Stomach (tissue), 9 donors: ENCODE data around the gene PCDH15. TPM values are rescaled to one million over a fixed set of nuclear protein-coding genes. Genes with fewer than 3 reads are reported as not detected.

Experiments used
- DNase-seq, 2 donors: peaks; one replicate each; pipeline versions ENCODE4 v3.0.0 to v3.0.0-alpha.2; 2013 to 2019
- H3K27ac ChIP-seq, 5 donors: fragments of 200-600 bp in 4 of 5; sonication (generic) in 4 of 5; one replicate each; pipeline ENCODE4 v1.5.1; 2013 to 2019; ENCODE audit warnings: mild to moderate bottlenecking in 1 of 5, moderate library complexity in 1 of 5
- H3K27me3 ChIP-seq, 3 donors: fragments of 200-600 bp; sonication (generic); one replicate each; pipeline ENCODE4 v1.5.1; 2017 to 2019; ENCODE audit warnings: mixed run types in 1 of 3
- H3K36me3 ChIP-seq, 4 donors: fragments of 200-600 bp; sonication (generic); 1 replicate in 3 of 4; 2 replicates in 1 of 4; pipeline ENCODE4 v1.5.1; 2016 to 2019
- H3K4me1 ChIP-seq, 4 donors: fragments of 200-600 bp; sonication (generic); one replicate each; pipeline ENCODE4 v1.5.1; 2016 to 2019
- H3K4me3 ChIP-seq, 4 donors: fragments of 200-600 bp; sonication (generic) in 3 of 4; one replicate each; pipeline ENCODE4 v1.5.1; 2016 to 2019; ENCODE audit warnings: mild to moderate bottlenecking in 1 of 4
- H3K9me3 ChIP-seq, 4 donors: fragments of 200-600 bp; sonication (generic); one replicate each; pipeline ENCODE4 v1.5.1; 2016 to 2019
- CTCF ChIP-seq, 7 experiments: fragments of 450-650 bp in 4 of 7; fragments of 200-600 bp in 3 of 7; sonication (generic) in 3 of 7; IDR thresholded peaks; one replicate each; pipeline ENCODE4 v1.5.1; 2016 to 2019; ENCODE audit warnings: antibody characterized with exemption in 7 of 7, control low read depth in 2 of 7, mild to moderate bottlenecking in 1 of 7
- EP300 ChIP-seq: sonication (generic); formaldehyde crosslinking; IDR thresholded peaks from one replicate; pipeline ENCODE4 v1.6.1; 2017; ENCODE audit warnings: antibody characterized with exemption
- POLR2A ChIP-seq, 4 donors: fragments of 450-650 bp; IDR thresholded peaks; one replicate each; pipeline ENCODE4 v1.6.1; 2016; ENCODE audit warnings: antibody characterized with exemption in 4 of 4, control low read depth in 2 of 4, mild to moderate bottlenecking in 1 of 4, moderate library complexity in 1 of 4
- POLR2AphosphoS5 ChIP-seq, 3 donors: sonication (generic); formaldehyde crosslinking; IDR thresholded peaks; one replicate each; pipeline ENCODE4 v1.6.1; 2016; ENCODE audit warnings: antibody characterized with exemption in 3 of 3
- WGBS, 5 donors: extraction: QIAGEN DNeasy Blood & Tissue Kit in 3 of 5; methylation state at CpG; one replicate each; pipeline versions ENCODE4 v1.1.5 to v1.1.7; 2013 to 2018; 5-methylcytosine and 5-hydroxymethylcytosine counted together
- intact Hi-C: fragments of 100-400 bp; cut with DNase I; formaldehyde crosslinking; loops from one replicate; pipeline ENCODE4 v1.15.1; 2023; ENCODE audit warnings: low total_unique reads
- polyA plus RNA-seq, 3 donors: library from polyadenylated mRNA; stranded (reverse); fragments of 200-250 nt; gene quantifications; one replicate each; pipeline ENCODE4 v1.2.3, GENCODE V29; 2013
- total RNA-seq, 5 donors: library from RNA; depleted of rRNA; stranded (reverse); fragments of >200 nt; gene quantifications; one replicate each; pipeline versions ENCODE4 v1.1.0 to v1.2.3, GENCODE V29; 2014 to 2016
- donor health status: healthy with polysubstance abuse.
- donor health status: Bipolar disorder and iron deficiency.
- donor health status: healthy.

The PCDH15 gene
- total and polyA plus RNA-seq, 8 donors, result 3.7 TPM; not detected in 7

DNA sequence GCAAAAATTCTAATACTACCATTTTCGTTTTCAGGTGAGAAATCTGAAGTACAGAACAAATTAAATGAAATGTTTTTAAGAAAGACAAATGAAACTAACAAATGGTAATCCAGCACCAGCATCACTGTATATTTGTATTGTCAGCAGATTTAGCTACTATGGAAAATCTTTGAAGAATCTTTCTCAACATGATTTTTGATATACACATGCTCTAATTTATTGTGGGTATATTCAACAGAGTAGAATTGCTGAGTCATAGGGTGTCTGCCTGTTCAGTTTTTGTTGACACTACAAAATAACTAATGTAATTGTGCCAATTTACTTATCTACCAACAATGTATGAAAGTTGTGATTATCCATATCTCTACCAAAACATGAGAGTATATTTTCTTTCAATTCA, 437.6 kb downstream of the PCDH15 start:
- DNase-seq, result no peak
- peaks cover 0 to 4% (median 0%) of the 10 kb centered on the region in 4 donors for H3K9me3 ChIP-seq
- H3K27me3 ChIP-seq, result no peaks in the 10 kb centered on the region
- TF ChIP-seq POLR2AphosphoS5 (IDR thresholded peaks at IDR 0.05) (no peak), CTCF (IDR thresholded peaks at IDR 0.05) (no peak), EP300 (no peak), POLR2A (IDR thresholded peaks at IDR 0.05) (no peak)
- H3K4me1 ChIP-seq, result no peaks in the 10 kb centered on the region
- H3K4me3 ChIP-seq, result no peak overlapping the region
- intact Hi-C loops, result no loop called here
- no peaks in the 10 kb centered on the region for H3K36me3 ChIP-seq
- no peak overlapping the region for H3K27ac ChIP-seq
- WGBS, 5 donors, result 45 to 70% (median 49%) methylated on average over 1 of the region's 1 CpG

DNA sequence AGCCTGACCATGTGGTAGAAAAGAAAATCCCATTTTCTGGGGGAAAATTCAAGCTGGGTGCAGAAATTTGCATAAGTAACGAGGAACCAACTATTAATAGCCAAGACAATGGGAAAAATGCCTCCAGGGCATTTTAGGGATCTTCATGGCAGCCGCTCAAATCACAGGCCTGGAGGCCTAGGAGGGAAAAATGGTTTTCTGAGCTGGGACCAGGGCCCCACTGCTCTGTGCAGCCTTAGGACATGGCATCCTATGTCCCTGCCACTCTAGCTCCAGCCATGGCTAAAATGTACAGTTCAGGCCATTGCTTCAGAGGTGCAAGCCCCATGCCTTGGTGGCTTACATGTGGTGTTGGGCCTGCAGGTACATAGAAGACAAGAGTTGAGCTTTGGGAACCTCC, 459.0 kb downstream of the PCDH15 start:
- Histone ChIP-seq H3K4me3 (no peak overlapping the region), H3K27ac (no peak overlapping the region), H3K9me3 (peaks cover 0 to 13% (median 12%) of the 10 kb centered on the region in 4 donors), H3K36me3 (no peaks in the 10 kb centered on the region), H3K4me1 (no peaks in the 10 kb centered on the region), H3K27me3 (no peaks in the 10 kb centered on the region)
- no peak for DNase-seq
- intact Hi-C loops, result no loop called here
- 31 to 69% (median 53%) methylated on average over 2 of the region's 2 CpGs for WGBS, 5 donors
- TF ChIP-seq POLR2A (IDR thresholded peaks at IDR 0.05) (no peak), POLR2AphosphoS5 (IDR thresholded peaks at IDR 0.05) (no peak), CTCF (IDR thresholded peaks at IDR 0.05) (no peak)

DNA sequence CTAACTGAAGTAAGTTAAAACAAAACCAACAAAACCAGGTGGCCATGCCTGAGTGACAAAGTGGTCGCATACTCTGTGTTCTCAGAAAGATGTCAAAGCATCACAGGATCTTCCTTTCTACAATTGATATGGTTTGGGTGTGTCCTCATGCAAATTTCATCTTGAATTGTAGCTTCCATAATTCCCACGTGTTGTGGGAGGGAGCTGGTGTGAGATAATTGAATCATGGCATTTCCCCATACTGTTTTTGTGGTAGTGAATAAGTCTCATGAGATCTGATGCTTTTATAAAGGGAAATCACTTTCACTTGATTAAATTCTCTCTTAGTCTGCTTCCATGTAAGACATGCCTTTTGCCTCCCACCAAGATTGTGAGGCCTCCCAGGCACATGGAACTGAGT, 465.7 kb downstream of the PCDH15 start:
- Histone ChIP-seq H3K9me3 (peaks cover 0 to 6% (median 2%) of the 10 kb centered on the region in 4 donors), H3K27me3 (no peaks in the 10 kb centered on the region), H3K27ac (no peak overlapping the region), H3K36me3 (no peaks in the 10 kb centered on the region), H3K4me3 (no peak overlapping the region), H3K4me1 (no peaks in the 10 kb centered on the region)
- no peak for DNase-seq
- WGBS, 5 donors, result 60 to 72% (median 64%) methylated on average over 2 of the region's 2 CpGs
- intact Hi-C loops, result no loop called here
- TF ChIP-seq EP300 (no peak), POLR2A (IDR thresholded peaks at IDR 0.05) (no peak), POLR2AphosphoS5 (IDR thresholded peaks at IDR 0.05) (no peak), CTCF (IDR thresholded peaks at IDR 0.05) (no peak)

GRCh38 chr10:54319341-54319740, 481.7 kb downstream of the PCDH15 start:
- TF ChIP-seq CTCF (IDR thresholded peaks at IDR 0.05) (no peak), EP300 (no peak), POLR2AphosphoS5 (IDR thresholded peaks at IDR 0.05) (no peak), POLR2A (IDR thresholded peaks at IDR 0.05) (no peak)
- Histone ChIP-seq H3K4me3 (no peak overlapping the region), H3K27ac (no peak overlapping the region), H3K36me3 (no peaks in the 10 kb centered on the region), H3K9me3 (no peaks in the 10 kb centered on the region), H3K4me1 (no peaks in the 10 kb centered on the region), H3K27me3 (no peaks in the 10 kb centered on the region)
- intact Hi-C loops, result no loop called here
- 71 to 83% (median 78%) methylated on average over 2 of the region's 2 CpGs for WGBS, 5 donors
- no peak for DNase-seq
